Activated CD4-positive, alpha-beta T cell treated with anti-CD3 and anti-CD28 coated beads, Interleukin-2, amount 50 U/mL, for 16 hours (primary cell): ENCODE data around the gene ACOX1.
"Not testable (repeated sequence)": the region's sequence is repeated elsewhere in the genome, so short reads cannot be mapped to it uniquely, and the experiment has no call there.

Source experiments
- DNase-seq: peaks from one replicate; pipeline ENCODE4 v3.0.0-alpha.2; 2020

ACOX1 gene

GRCh38 chr17:75980188-75981018 lies 1.4 kb upstream of the ACOX1 start:
- DNase-seq = no peak

GRCh38 chr17:75979705-75980187 lies 780 bp upstream of the ACOX1 start:
- DNase-seq = no peak

- DNase-seq = no peak
These were observed 2.7 kb downstream of the ACOX1 start for GRCh38 chr17:75976175-75976848.

GRCh38 chr17:75975757-75976174 lies 3.2 kb downstream of the ACOX1 start:
- DNase-seq = no peak

GRCh38 chr17:75975187-75975586 lies 3.8 kb downstream of the ACOX1 start:
- DNase-seq = not testable (repeated sequence)

- no peak for DNase-seq
These were observed 8.3 kb downstream of the ACOX1 start for GRCh38 chr17:75970626-75971025.

- no peak for DNase-seq
These were observed 8.9 kb downstream of the ACOX1 start for GRCh38 chr17:75970011-75970523.

- DNase-seq = not testable (repeated sequence)
These were observed 9.9 kb downstream of the ACOX1 start for GRCh38 chr17:75969044-75969443.

GRCh38 chr17:75965468-75965867 lies 13.5 kb downstream of the ACOX1 start:
- no peak for DNase-seq

GRCh38 chr17:75959839-75960511 lies 19.0 kb downstream of the ACOX1 start:
- no peak for DNase-seq

- no peak for DNase-seq
These were observed 19.7 kb downstream of the ACOX1 start for GRCh38 chr17:75959051-75959838.

GRCh38 chr17:75950855-75951554 lies 28.0 kb downstream of the ACOX1 start:
- peak; percentile 13 for DNase-seq

GRCh38 chr17:75950421-75950820 lies 28.5 kb downstream of the ACOX1 start:
- DNase-seq = no peak

GRCh38 chr17:75945211-75945610 lies 33.8 kb downstream of the ACOX1 start:
- DNase-seq = no peak

- no peak for DNase-seq
These were observed 35.5 kb downstream of the ACOX1 start for GRCh38 chr17:75943491-75943890.

- DNase-seq = no peak
These were observed 36.5 kb downstream of the ACOX1 start for GRCh38 chr17:75942473-75942872.

- no peak for DNase-seq
These were observed 37.5 kb downstream of the ACOX1 start for GRCh38 chr17:75941442-75941819.

GRCh38 chr17:75940727-75941441 lies 38.1 kb downstream of the ACOX1 start, which contains the start of gene FBF1:
TSS of gene FBF1 (minus strand) at chr17:75941042. CDS start at chr17:75938149, 2,893 bp downstream.
- peak; percentile 94 for DNase-seq

- no peak for DNase-seq
These were observed 41.3 kb downstream of the ACOX1 start for GRCh38 chr17:75937652-75938051.

- no peak for DNase-seq
These were observed 45.2 kb downstream of the ACOX1 start for GRCh38 chr17:75933808-75934207.

- no peak for DNase-seq
These were observed 46.1 kb downstream of the ACOX1 start for GRCh38 chr17:75932852-75933251.
